IMR-90 (cell line): ENCODE data around the gene PEX14. TPM values are rescaled to one million over a fixed set of nuclear protein-coding genes. Genes with fewer than 3 reads are reported as not detected.

Experiments
- ATAC-seq: fragments of 200-7000 bp; cut with Tn5 transposase; 2 replicates; pipeline ENCODE4 v1.9.1; 2020; ENCODE audit warnings: low read depth, mild to moderate bottlenecking, moderate library complexity
- Bru-seq: library from RNA; stranded (reverse); fragments of 400-500 nt; gene quantifications from one replicate; lab custom pipeline; 2021; lab: Mats Ljungman, UMichigan
- BruChase-seq, 2 experiments: library from RNA; stranded (reverse); fragments of 400-500 nt; gene quantifications; one replicate each; lab custom pipeline; 2021; lab: Mats Ljungman, UMichigan
- BruUV-seq: library from RNA; stranded (reverse); fragments of 400-500 nt; replicated peaks from 2 replicates; lab custom pipeline; 2021; lab: Mats Ljungman, UMichigan
- CTCF ChIA-PET: fragments of 300-600 bp; formaldehyde crosslinking; extraction: SDS; loops from one replicate; lab custom pipeline; 2021; ENCODE audit warnings: antibody characterized with exemption; lab: Yijun Ruan, JAX
- POLR2A ChIA-PET: fragments of 300-600 bp; sonication (Branson Sonifier 250); formaldehyde crosslinking; loops from one replicate; lab custom pipeline; 2022; ENCODE audit warnings: antibody characterized with exemption; ENCODE audit not compliant: unreplicated experiment; lab: Charles Lee
- DNase-seq: peaks from one replicate; pipeline ENCODE4 v3.0.0; 2013
- H2AFZ ChIP-seq: replicated peaks from 2 replicates; pipeline ENCODE3; 2013; ENCODE audit warnings: low read length, mild to moderate bottlenecking; ENCODE audit not compliant: poor library complexity
- H2AK5ac ChIP-seq: 2 replicates; pipeline ENCODE4 v1.6.1; 2013; ENCODE audit warnings: low read depth, low read length, inconsistent platforms
- H2AK9ac ChIP-seq: replicated peaks from 2 replicates; pipeline ENCODE3; 2013; ENCODE audit warnings: mild to moderate bottlenecking, low read depth, low read length, moderate library complexity; ENCODE audit not compliant: poor library complexity
- H2BK120ac ChIP-seq: 2 replicates; pipeline ENCODE4 v1.6.1; 2013; ENCODE audit warnings: low read depth, low read length, inconsistent platforms
- H2BK15ac ChIP-seq: 3 replicates; pipeline ENCODE4 v1.6.1; 2013; ENCODE audit warnings: low read depth, low read length, inconsistent platforms
- H2BK20ac ChIP-seq: 2 replicates; pipeline ENCODE4 v1.6.1; 2013; ENCODE audit warnings: low read depth, mild to moderate bottlenecking, inconsistent platforms, low read length, moderate library complexity
- H2BK5ac ChIP-seq: 2 replicates; pipeline ENCODE4 v1.6.1; 2013; ENCODE audit warnings: mild to moderate bottlenecking, low read depth, low read length, inconsistent platforms; ENCODE audit not compliant: poor library complexity, severe bottlenecking
- H3K14ac ChIP-seq: replicated peaks from 2 replicates; pipeline ENCODE4 v1.6.1; 2013; ENCODE audit warnings: low read depth, low read length, inconsistent platforms
- H3K18ac ChIP-seq: 2 replicates; pipeline ENCODE4 v1.6.1; 2013; ENCODE audit warnings: low read depth, low read length, control low read depth
- H3K23ac ChIP-seq: 2 replicates; pipeline ENCODE4 v1.6.1; 2013; ENCODE audit warnings: low read depth, low read length, inconsistent platforms
- H3K27ac ChIP-seq: 2 replicates; pipeline ENCODE4 v1.5.1; 2013; ENCODE audit warnings: mild to moderate bottlenecking, control low read depth, low read length; ENCODE audit not compliant: insufficient read depth
- H3K27me3 ChIP-seq: 2 replicates; pipeline ENCODE4 v1.6.1; 2013; ENCODE audit warnings: low read length; ENCODE audit not compliant: control insufficient read depth, insufficient read depth
- H3K36me3 ChIP-seq: 2 replicates; pipeline ENCODE4 v1.6.1; 2013; ENCODE audit warnings: low read length, mixed read lengths; ENCODE audit not compliant: control insufficient read depth, insufficient read depth
- H3K4ac ChIP-seq: 2 replicates; pipeline ENCODE4 v1.6.1; 2013; ENCODE audit warnings: low read depth, low read length, inconsistent platforms
- H3K4me1 ChIP-seq: 2 replicates; pipeline ENCODE4 v1.6.1; 2013; ENCODE audit warnings: low read length, mixed read lengths; ENCODE audit not compliant: control insufficient read depth, insufficient read depth
- H3K4me2 ChIP-seq: 2 replicates; pipeline ENCODE4 v1.6.1; 2013; ENCODE audit warnings: low read depth, mild to moderate bottlenecking, control low read depth, low read length, moderate library complexity
- H3K4me3 ChIP-seq: 2 replicates; pipeline ENCODE4 v1.5.1; 2013; ENCODE audit warnings: low read depth, mild to moderate bottlenecking, control low read depth, low read length, moderate library complexity; ENCODE audit not compliant: insufficient read depth
- H3K56ac ChIP-seq: 2 replicates; pipeline ENCODE4 v1.6.1; 2013; ENCODE audit warnings: low read length, inconsistent platforms; ENCODE audit not compliant: insufficient read depth; ENCODE audit errors: extremely low read depth
- H3K79me1 ChIP-seq, 2 experiments: 2 replicates each; pipeline ENCODE4 v1.6.1; 2013; ENCODE audit warnings: low read length in 2 of 2, inconsistent platforms in 1 of 2, low read depth in 1 of 2
- H3K9ac ChIP-seq: 2 replicates; pipeline ENCODE4 v1.6.1; 2013; ENCODE audit warnings: low read depth, low read length, control low read depth
- H3K9me1 ChIP-seq: 2 replicates; pipeline ENCODE4 v1.6.1; 2013; ENCODE audit warnings: low read length, inconsistent platforms; ENCODE audit not compliant: insufficient read depth
- H3K9me3 ChIP-seq: 2 replicates; pipeline ENCODE4 v1.6.1; 2013; ENCODE audit warnings: low read length; ENCODE audit not compliant: control insufficient read depth, insufficient read depth
- H4K20me1 ChIP-seq: 2 replicates; pipeline ENCODE4 v1.6.1; 2013; ENCODE audit warnings: low read length, inconsistent platforms; ENCODE audit not compliant: insufficient read depth
- H4K5ac ChIP-seq: 2 replicates; pipeline ENCODE4 v1.6.1; 2013; ENCODE audit warnings: mild to moderate bottlenecking, low read depth, low read length, control low read depth
- H4K8ac ChIP-seq, 2 experiments: 2 replicates each; pipeline ENCODE4 v1.6.1; 2013; ENCODE audit warnings: low read depth in 2 of 2, low read length in 2 of 2, control low read depth in 1 of 2, inconsistent platforms in 1 of 2
- H4K91ac ChIP-seq: 2 replicates; pipeline ENCODE4 v1.6.1; 2013; ENCODE audit warnings: low read depth, low read length, inconsistent platforms; ENCODE audit not compliant: insufficient read depth
- MAFK ChIP-seq: IDR thresholded peaks from 2 replicates; pipeline ENCODE4 v1.6.1; 2012; ENCODE audit warnings: low read depth, low read length, improper control_type of control experiment
- MAZ ChIP-seq: IDR thresholded peaks from 2 replicates; pipeline ENCODE4 v1.6.1; 2012; ENCODE audit warnings: low read depth, mild to moderate bottlenecking, low read length, improper control_type of control experiment, moderate library complexity, borderline replicate concordance
- MXI1 ChIP-seq: IDR thresholded peaks from 2 replicates; pipeline ENCODE4 v1.6.1; 2012; ENCODE audit warnings: low read depth, mild to moderate bottlenecking, low read length, moderate library complexity, borderline replicate concordance
- NFE2L2 ChIP-seq: fragments of 150-350 bp; IDR thresholded peaks from 2 replicates; pipeline ENCODE4 v1.6.1; 2016; ENCODE audit warnings: low read depth, mild to moderate bottlenecking, low read length
- RCOR1 ChIP-seq: IDR thresholded peaks from 2 replicates; pipeline ENCODE4 v1.6.1; 2012; ENCODE audit warnings: mild to moderate bottlenecking, low read length, improper control_type of control experiment; ENCODE audit not compliant: insufficient replicate concordance
- RFX5 ChIP-seq: IDR thresholded peaks from 2 replicates; pipeline ENCODE4 v1.8.0; 2012; ENCODE audit warnings: low read depth, mild to moderate bottlenecking, low read length, moderate library complexity
- SMC3 ChIP-seq: fragments of 150-350 bp; IDR thresholded peaks from 2 replicates; pipeline ENCODE4 v1.6.1; 2016; ENCODE audit warnings: low read depth, mild to moderate bottlenecking, antibody characterized with exemption, low read length, moderate library complexity
- WGBS, 2 experiments: methylation state at CpG; one replicate each; pipeline versions ENCODE4 v1.1.5 to v1.1.7; 2013; ENCODE audit warnings: missing lambda C conversion rate in 2 of 2; ENCODE audit not compliant: insufficient read length in 1 of 2; ENCODE audit errors: extremely low coverage in 2 of 2; 5-methylcytosine and 5-hydroxymethylcytosine counted together
- dilution Hi-C: fragments of 300-500 bp; cut with HindIII; formaldehyde crosslinking; loops from one replicate; pipeline ENCODE4 v1.14.3; 2018; ENCODE audit warnings: low sequenced_read_pairs; ENCODE audit not compliant: unreplicated experiment
- in situ Hi-C: fragments of 300-500 bp; cut with MboI; formaldehyde crosslinking; loops from 3 replicates; pipeline ENCODE4 v1.14.3; 2019; ENCODE audit warnings: low sequenced_read_pairs, inconsistent platforms, mixed read lengths
- intact Hi-C: fragments of 100-400 bp; cut with micrococcal nuclease; formaldehyde crosslinking; loops from 2 replicates; pipeline ENCODE4 v1.10.0; 2022
- long read RNA-seq: library from polyadenylated mRNA; unstranded; transcript quantifications from one replicate; pipeline ENCODE4 v2.0.0, GENCODE V29; 2021; ENCODE audit not compliant: unreplicated experiment
- polyA plus RNA-seq, 3 experiments: library from polyadenylated mRNA; depleted of rRNA; stranded (reverse); fragments of >200 nt; gene quantifications; 2 replicates each; pipeline ENCODE4 v1.2.3, GENCODE V29; 2012; ENCODE audit warnings: low replicate concordance in 1 of 3
- total RNA-seq: library from RNA; depleted of rRNA; stranded (reverse); fragments of >200 nt; gene quantifications from 2 replicates; pipeline ENCODE4 v1.2.3, GENCODE V29; 2012; rRNA removed
- TF ChIP-seq, protein P1 (sequence below): fragments of 150-350 bp; IDR thresholded peaks from 2 replicates; pipeline ENCODE4 v1.6.1; 2016; ENCODE audit warnings: low read depth, mild to moderate bottlenecking, low read length, moderate library complexity, borderline replicate concordance
- TF ChIP-seq, protein P2 (sequence below): conservative IDR thresholded peaks from 2 replicates; pipeline ENCODE4 v1.5.1; 2012; ENCODE audit warnings: mild to moderate bottlenecking, low read depth, low read length, improper control_type of control experiment

The PEX14 gene, protein sequence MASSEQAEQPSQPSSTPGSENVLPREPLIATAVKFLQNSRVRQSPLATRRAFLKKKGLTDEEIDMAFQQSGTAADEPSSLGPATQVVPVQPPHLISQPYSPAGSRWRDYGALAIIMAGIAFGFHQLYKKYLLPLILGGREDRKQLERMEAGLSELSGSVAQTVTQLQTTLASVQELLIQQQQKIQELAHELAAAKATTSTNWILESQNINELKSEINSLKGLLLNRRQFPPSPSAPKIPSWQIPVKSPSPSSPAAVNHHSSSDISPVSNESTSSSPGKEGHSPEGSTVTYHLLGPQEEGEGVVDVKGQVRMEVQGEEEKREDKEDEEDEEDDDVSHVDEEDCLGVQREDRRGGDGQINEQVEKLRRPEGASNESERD
- total RNA-seq (8.9 and 9.5 TPM in 2 replicates), polyA plus RNA-seq (2012; rRNA removed) (22.0 and 22.5 TPM in 2 replicates), Bru-seq, nascent RNA (percentile 77 among the genes with signal in this experiment), BruChase-seq, experiment 1, labeled RNA remaining after a 6-hour chase (percentile 76 among the genes with signal in this experiment), BruChase-seq, experiment 2, labeled RNA remaining after a 2-hour chase (percentile 69 among the genes with signal in this experiment)
- polyA plus RNA-seq (2012; cell fraction: cytosol; rRNA removed) = 16.8 and 24.0 TPM in 2 replicates
- polyA plus RNA-seq (2012; cell fraction: nucleus; rRNA removed; ENCODE audit: low replicate concordance) = 21.7 and 28.9 TPM in 2 replicates
- long read RNA-seq, partial matches to known transcripts = 2 of 7 reads
- long read RNA-seq, other reads (novel, unspliced or antisense) = 2 of 7 reads

DNA sequence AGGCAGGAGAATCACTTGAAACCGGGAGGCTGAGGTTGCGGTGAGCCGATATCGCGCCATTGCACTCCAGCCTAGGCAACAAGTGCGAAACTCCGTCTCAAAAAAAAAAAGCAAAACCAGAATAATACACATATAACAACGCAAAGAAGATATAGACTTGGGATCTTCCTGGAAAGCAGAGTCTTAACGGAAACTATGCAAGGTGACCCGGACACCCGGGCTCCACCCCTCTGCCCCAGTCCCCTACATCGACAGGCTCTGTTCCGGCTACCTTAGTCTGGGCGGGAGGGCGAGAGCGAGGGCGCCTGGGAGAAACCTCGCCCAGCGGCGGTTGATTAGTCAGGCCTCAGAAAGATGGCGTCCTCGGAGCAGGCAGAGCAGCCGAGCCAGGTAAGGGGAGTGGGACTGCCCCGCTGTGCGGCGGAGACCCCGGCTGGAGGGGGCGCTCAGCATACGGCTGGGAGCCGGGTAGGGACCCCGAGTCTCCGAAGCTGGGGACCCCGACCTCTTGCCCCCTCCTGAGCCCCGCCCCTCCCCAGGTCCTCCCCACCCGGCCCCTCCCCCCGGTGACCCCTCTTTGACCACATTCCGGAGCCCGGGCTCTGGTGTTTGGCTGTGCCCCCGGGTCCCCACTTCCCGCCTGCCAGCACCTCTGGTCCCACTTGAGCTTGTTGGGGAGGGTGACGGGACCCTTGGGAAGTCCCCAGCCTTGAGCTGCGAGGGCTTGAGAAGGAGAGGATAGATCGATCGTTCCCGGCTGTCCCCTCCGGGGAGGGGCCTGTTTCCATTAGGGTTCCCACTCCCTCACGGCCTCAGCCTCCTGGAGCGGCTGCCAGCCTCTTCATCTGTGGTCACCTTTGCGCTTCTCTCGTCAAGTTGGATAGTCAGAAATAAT, at the start of gene PEX14:
TSS of gene PEX14 (plus strand) at position 338 of the 895 bp plus-strand sequence. CDS start at position 355, 17 bp downstream.
- peak within 1 kb of the TSS; percentile 20; the same call in 1 of the 2 replicates for H3K18ac ChIP-seq
- peaks cover 15 to 50% of the 10 kb centered on the region in 2 experiments for H3K79me1 ChIP-seq
- peak; percentile 75 for DNase-seq
- peak within 1 kb of the TSS; percentile 71 for H4K91ac ChIP-seq
- peak within 1 kb of the TSS; percentile 36; the same call in 1 of the 2 replicates for H3K56ac ChIP-seq
- H3K27ac ChIP-seq = peak within 1 kb of the TSS; percentile 79
- peak within 1 kb of the TSS; percentile 79 for H3K9ac ChIP-seq
- BruUV-seq = no TSS peak
- no peaks in the 10 kb centered on the region for H3K9me3 ChIP-seq
- peak; percentile 89 for ATAC-seq
- ChIA-PET CTCF (interaction anchor here (1.0 kb wide), 1 partner anchor 25 kb away, joined by 3 read pairs; the partner anchor contains the start of gene CORT), POLR2A (interaction anchor here (0.6 kb wide), 1 partner anchor 87 kb away, joined by 3 read pairs; no protein-coding TSS in a partner anchor)
- peak within 1 kb of the TSS; percentile 94 for H3K4me3 ChIP-seq
- WGBS, 2 experiments = 75% methylated on average over 8 of the region's 50 CpGs; no CpG with 5 or more reads in 1 of the 2 experiments
- H3K4ac ChIP-seq = peak within 1 kb of the TSS; percentile 73
- no peak within 1 kb of the TSS for H2BK20ac ChIP-seq
- intact Hi-C loops (no loop called here), dilution Hi-C loops (no loop called here), in situ Hi-C loops (no loop called here)
- H2AK9ac ChIP-seq = peak within 1 kb of the TSS; percentile 97
- peak within 1 kb of the TSS; percentile 68 for H4K5ac ChIP-seq
- H3K36me3 ChIP-seq = no peaks in the 10 kb centered on the region; the same call in 1 of the 2 replicates
- peak within 1 kb of the TSS; percentile 55 for H2BK5ac ChIP-seq
- no peaks in the 10 kb centered on the region; the same call in 1 of the 2 replicates for H3K9me1 ChIP-seq
- H3K4me1 ChIP-seq = no peaks in the 10 kb centered on the region; the same call in 1 of the 2 replicates
- H4K20me1 ChIP-seq = peaks cover 11% of the 10 kb centered on the region
- H2AFZ ChIP-seq = peak within 1 kb of the TSS; percentile 96
- H3K14ac ChIP-seq = peak within 1 kb of the TSS; percentile 10
- H2BK120ac ChIP-seq = peak within 1 kb of the TSS; percentile 63; the same call in 1 of the 2 replicates
- peak within 1 kb of the TSS; percentile 41 for H2AK5ac ChIP-seq
- H4K8ac ChIP-seq = peak within 1 kb of the TSS; percentile 65 to 88
- no peaks in the 10 kb centered on the region for H3K27me3 ChIP-seq
- H3K23ac ChIP-seq = peak within 1 kb of the TSS; percentile 84
- H3K4me2 ChIP-seq = peak within 1 kb of the TSS; percentile 95
- no peak within 1 kb of the TSS for H2BK15ac ChIP-seq
- TF ChIP-seq MAZ (peak; percentile 91), MAFK (no peak), SMC3 (no peak), NFE2L2 (no peak), RCOR1 (no peak), MXI1 (no peak), RFX5 (no peak)
- TF ChIP-seq, protein P1, sequence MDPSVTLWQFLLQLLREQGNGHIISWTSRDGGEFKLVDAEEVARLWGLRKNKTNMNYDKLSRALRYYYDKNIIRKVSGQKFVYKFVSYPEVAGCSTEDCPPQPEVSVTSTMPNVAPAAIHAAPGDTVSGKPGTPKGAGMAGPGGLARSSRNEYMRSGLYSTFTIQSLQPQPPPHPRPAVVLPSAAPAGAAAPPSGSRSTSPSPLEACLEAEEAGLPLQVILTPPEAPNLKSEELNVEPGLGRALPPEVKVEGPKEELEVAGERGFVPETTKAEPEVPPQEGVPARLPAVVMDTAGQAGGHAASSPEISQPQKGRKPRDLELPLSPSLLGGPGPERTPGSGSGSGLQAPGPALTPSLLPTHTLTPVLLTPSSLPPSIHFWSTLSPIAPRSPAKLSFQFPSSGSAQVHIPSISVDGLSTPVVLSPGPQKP = no peak
- TF ChIP-seq, protein P2, sequence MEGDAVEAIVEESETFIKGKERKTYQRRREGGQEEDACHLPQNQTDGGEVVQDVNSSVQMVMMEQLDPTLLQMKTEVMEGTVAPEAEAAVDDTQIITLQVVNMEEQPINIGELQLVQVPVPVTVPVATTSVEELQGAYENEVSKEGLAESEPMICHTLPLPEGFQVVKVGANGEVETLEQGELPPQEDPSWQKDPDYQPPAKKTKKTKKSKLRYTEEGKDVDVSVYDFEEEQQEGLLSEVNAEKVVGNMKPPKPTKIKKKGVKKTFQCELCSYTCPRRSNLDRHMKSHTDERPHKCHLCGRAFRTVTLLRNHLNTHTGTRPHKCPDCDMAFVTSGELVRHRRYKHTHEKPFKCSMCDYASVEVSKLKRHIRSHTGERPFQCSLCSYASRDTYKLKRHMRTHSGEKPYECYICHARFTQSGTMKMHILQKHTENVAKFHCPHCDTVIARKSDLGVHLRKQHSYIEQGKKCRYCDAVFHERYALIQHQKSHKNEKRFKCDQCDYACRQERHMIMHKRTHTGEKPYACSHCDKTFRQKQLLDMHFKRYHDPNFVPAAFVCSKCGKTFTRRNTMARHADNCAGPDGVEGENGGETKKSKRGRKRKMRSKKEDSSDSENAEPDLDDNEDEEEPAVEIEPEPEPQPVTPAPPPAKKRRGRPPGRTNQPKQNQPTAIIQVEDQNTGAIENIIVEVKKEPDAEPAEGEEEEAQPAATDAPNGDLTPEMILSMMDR = no peak
